GM04503 (cell line): ENCODE measurements around the gene AFF3.
"Not testable (repeated sequence)": the region's sequence is repeated elsewhere in the genome, so short reads cannot be mapped to it uniquely, and the experiment has no call there.

ENCODE experiments used
- DNase-seq: peaks from one replicate; pipeline ENCODE4 v3.0.0-alpha.2; 2012; ENCODE audit warnings: low read depth

Gene AFF3

DNA sequence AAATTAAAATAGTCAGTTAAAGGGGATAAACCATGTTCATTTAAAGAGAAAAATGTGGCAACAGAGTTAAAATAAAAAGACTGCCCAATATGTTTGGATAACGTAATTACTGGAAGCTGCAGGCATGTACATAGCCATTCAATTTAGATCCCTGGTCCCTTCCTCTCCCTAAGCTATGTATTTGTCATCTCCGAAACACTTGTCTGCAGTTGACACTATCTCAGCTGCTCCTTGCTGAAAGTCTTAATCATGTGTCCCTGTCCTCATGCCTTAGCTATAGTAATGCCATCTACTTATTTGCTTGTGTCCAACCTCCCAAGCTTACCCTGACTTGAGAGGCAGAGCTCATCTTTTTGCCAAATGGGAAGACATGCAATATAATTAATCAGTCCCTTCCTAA, 478.7 kb downstream of the AFF3 start:
- no peak for DNase-seq

DNA sequence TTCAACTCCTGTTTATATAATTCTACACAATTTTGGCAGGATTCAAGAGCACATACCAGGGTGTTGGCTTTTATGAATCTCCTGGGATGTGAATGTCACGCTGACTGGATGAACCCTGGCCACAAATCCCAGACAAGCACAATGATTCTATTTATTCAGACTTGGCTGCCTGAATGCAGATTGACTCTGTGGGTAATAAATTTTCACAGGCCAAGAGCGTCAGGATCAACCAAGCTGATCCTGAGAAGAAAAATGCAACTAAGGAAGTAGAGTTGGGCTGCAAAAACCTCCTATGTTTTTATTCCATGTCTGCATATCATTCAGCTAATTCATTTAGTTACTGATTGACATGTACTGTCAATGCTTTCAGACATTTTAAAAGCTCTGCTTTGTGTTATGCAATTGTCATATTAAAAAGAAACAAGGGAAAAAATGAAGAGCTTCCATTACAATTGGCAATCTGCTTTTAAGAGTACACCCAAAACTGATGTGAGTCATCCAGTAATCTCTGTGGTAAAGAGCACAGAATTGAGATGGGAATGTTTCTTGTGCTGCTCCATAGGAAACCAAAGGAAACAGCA, 479.5 kb downstream of the AFF3 start:
- DNase-seq: peak; percentile 99

GRCh38 chr2:99661761-99662160, 480.6 kb downstream of the AFF3 start:
- DNase-seq: not testable (repeated sequence)

DNA sequence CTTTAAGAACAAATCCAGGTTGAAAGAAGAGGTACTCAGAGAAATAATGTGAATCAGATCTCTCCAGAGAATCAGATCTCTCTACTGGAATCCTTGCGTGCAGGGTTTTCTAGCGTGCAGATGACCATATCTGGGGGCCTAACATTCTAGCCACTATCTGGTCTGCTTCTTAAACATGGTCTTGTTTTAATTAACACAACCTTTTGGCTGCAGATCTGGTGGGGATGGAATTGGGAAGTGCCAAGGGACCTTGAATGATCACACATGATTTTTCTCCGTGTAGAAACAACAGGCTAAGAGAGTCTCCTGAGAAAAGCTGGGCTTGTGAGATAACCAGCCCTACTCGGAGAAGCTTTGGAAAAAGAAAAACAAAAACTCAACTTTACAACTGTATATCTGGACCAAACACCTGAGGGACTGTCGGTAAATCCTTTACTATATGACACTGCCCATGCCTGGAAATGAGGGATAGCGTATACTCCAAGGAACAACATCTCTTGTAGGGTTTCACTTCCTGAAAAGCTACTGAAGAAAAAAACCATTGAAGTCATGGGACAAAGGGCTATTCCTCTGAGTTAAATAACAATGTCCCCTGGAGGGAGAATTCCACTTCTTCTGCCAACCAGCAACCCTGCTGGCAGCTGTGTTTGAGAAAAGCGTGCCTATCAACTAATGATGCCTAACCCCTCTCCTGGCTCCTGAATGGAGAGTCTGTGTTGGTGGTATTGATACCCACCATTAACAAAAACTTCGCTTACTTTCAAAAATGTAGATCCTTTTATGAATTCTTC, 481.6 kb downstream of the AFF3 start:
- DNase-seq: no peak

- no peak for DNase-seq
Measured at GRCh38 chr2:99659874-99660273, 482.5 kb downstream of the AFF3 start.

GRCh38 chr2:99657691-99658258, 484.6 kb downstream of the AFF3 start:
- DNase-seq: no peak

DNA sequence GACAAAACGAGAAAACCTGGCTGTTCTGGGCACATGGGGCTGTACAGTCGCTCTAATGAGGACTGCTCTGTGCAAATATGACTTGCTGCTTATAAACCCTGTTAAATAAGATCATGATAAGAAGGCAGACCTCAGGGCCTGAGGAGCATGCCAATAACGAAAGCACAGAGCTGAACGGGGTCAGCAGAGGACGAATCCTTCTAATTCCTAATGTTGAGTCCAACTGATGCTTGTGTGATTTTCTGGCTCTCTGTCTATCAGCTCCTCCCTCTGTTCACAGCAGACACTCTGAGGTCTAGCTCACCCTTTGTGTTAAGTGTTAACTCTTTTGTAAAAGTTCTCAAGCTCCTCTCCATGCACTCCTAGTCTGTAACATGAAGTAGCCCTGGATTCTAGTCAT, 485.4 kb downstream of the AFF3 start:
- no peak for DNase-seq

DNA sequence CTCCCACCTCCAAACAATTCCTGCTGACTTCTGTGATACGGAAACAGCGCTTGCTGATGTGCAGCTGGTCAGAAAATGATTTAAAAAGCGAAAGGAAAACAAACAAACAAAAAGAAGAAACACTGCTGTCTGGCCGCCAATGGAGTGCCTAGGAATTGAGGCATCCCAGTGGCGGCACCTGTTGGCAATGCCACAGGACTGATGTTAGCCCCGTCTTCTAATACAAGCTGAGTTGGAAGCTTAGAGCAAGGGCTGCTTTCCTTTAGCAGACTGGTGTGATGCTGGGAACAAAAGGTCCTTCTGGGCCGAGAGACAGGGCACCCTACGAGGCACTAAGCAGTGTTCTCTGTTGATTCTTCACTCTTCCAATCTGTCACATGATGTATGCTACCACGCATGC, 489.0 kb downstream of the AFF3 start:
- DNase-seq: no peak

GRCh38 chr2:99652862-99653261, 489.5 kb downstream of the AFF3 start:
- DNase-seq: no peak

DNA sequence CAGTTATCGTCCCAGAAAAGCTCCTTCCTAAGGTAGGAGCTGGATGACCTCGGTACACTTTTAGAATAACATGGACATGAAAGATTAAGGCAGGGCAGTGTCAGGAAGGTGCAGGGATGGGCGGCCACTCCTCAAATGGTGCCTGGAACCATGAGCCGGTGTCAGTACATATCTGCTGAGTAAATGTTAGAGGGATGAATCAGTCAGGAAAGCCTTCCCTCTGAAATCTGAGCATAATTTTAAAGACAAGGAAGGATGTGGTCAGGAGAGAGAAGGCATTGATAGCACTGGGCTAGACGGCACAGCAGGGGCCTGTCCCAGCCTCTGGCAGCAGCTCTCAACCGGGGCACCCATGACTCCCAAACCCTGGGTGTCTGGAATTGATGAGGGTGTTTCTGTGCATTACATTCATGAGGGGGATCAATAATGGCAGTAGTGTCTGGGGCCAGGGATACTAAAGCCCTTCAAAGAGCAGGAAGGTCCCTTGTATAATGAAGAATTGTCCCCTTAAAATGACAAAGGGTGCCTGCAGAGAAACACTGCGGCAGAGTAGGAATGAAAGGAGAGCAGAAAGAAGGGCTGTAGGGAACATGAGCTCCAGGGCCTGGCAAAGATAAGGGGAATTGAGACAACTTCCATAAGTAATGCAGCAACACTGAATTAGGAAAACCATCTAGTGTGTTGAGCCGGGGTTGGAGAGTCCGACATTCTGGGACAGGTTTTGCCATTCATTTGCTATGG, 490.3 kb downstream of the AFF3 start:
- DNase-seq: no peak

DNA sequence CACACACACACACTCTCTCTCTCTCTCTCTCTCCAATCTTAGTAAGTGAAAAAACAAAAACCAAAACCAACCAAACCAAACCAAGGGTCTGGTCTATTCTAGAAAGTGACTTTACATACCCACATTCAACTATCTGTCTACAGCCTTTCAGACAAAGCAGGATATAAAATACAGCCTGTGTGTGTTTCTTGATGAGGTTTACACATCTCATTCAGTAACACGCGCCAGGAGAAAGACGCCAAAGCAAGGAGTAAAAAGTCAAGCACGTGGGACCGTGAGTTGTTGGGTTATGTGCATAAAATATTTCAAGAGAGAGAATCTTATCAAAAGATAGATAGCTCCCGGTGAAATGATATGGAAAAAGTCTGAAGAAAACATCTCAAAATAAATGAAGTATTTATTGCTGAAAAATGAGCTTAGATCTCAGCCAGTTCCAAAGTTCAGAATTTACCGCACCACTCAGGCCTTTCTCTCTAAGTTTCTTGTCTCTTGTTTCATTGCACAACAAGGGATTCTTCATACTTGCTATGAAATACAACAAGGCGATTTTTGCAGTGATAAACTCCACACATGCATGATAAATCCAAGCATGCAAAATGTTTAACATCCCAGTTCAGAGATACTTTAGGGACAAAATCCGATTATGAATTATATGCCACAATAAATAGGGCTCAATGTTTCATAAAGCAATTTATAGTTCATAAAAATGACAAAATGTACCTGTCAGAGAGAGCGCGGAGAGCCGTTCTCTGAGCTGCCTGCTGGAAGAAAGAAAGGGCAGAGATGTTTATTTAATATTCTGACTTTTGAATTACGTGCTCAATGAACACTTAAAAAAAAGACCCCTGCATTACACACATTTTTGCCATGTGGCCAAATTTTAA, 493.2 kb downstream of the AFF3 start:
- DNase-seq: no peak

DNA sequence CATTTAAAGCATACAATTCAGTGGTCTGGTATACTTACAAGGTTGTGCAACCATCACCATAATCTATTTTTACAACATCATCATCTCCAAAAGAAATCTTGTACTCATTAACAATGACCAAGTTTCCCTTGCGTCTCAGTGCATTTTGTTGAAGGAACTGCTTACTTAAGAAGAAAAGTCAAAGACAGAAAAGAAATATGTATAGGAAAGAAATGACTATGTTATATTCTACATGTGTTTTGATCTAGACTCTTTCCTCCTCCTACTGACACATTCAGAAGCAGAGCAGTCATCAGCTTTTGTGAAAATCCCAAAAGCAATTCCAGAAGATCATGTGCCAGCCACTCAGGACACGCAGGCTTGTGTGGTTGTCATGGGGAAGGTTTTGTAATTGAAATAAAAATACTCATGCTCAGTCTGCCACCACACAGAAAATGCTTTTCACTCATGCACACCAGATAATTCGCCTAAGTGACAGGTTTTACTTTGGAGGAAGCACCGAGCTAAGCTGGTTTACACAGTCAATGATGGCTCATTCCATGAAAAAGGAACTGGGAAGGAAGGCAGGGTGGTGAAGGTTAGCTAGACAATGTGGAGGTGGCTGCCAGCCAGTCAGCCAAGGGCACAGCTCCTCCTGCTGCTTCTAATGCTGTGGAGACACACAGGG, 494.1 kb downstream of the AFF3 start:
- DNase-seq: peak; percentile 70

DNA sequence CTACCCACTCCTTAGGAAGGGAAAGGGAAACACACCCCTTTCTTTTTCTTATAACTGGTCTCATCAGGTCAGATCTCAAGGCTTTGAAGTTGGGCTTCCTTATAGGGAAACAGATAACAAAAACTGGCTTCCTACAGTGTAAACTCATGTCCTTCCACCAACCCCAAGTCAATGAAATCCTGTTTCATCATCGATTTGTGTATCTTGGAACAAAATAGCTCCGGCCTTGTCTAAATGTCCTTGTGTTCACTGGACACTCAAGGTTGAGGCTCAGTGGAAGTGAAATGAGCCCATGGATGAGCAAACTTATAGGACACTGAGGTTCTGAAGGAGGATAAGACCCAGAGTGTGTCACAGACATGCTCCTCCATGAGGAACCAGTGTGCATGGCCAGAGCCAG, 496.4 kb downstream of the AFF3 start:
- no peak for DNase-seq

DNA sequence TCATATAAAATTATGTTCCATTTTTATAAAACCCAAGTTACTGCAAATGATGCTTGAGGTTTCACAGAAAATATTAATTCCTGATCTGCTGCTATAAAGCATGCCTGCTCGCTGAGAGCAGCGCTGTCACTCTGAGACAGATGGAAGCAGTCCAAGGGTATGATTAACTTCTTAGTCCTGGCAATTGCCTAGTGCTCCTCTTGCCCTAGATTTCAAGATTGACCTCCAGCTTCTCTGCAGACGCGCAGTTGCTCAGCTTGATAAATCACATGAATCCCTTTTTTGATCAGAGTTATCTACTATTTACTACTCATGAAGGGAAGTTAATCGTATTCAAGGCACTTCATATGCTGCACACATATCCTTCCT, 498.0 kb downstream of the AFF3 start:
- no peak for DNase-seq

GRCh38 chr2:99643787-99644418, 498.5 kb downstream of the AFF3 start:
- no peak for DNase-seq

GRCh38 chr2:99641999-99642398, 500.4 kb downstream of the AFF3 start:
- DNase-seq: no peak

DNA sequence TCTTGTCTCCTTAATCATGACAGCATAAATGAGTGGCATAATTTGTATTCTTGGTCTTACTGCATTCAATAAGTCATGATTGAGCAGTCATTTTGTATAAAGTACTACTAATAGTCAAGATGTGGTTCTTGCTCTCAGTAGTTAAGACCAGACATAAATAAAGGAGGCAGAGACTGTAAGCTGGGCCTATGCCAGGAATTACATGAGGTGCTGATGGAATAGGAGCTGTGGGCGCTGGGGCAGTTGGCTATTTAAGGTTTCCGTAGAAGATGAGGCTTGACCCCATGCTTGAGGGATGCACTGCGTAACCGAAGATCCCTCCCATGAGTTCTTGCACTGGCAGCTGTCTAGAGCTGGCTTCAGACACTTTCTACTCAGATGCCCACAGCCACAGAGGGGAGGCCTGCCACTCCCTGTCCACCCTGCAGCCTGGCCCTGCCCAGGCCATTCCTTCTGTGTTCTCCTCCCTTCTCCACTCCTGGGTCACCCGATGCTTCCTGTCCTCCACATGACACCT, 501.7 kb downstream of the AFF3 start:
- DNase-seq: no peak

DNA sequence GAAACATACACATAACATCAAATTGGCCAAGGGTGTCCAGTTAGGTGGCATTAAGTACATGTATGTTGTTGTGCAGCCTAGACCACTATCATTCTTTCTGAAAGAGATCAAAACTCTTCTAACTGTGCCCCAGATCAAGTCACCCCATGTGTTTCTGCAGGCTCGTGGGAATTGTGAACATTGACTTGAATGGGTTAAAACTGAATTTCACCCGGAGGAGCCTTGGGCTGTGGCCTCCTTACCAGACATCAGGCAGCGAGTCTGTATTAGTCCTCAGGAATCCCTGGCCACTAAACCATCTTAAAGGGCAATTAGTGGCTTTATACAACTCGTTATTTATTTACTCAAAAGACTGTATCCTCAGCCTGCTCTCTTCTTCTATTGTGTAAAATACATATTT, 503.6 kb downstream of the AFF3 start:
- no peak for DNase-seq

GRCh38 chr2:99637159-99637697, 505.2 kb downstream of the AFF3 start:
- DNase-seq: no peak
